CD4-positive, alpha-beta T cell treated with Interleukin-17A for 1 hour (primary cell): ENCODE measurements around the gene SASS6.
"Not testable (repeated sequence)": the region's sequence is repeated elsewhere in the genome, so short reads cannot be mapped to it uniquely, and the experiment has no call there.

Experiments used
- DNase-seq: peaks from one replicate; pipeline ENCODE4 v3.0.0-alpha.2; 2020

SASS6 gene

DNA sequence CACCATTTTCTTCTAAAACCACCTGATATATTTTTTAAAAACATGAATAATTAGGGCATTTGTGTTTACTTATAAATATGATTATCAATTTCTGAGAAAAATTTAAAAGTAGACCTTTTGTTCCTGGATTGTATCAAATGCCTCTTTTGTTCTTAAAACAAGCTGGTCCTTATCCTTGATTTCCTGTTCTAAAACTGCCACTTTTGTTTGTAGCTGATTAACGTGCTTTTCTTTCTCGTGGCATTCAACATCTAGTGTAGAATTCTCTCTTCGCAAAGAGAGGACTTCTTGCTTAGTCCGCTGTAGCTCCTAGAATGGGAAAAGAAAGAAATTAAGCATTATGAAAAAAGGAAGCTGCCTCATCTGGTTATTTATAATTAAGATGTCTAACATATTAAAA lies 25.0 kb downstream of the SASS6 start:
- DNase-seq = no peak

DNA sequence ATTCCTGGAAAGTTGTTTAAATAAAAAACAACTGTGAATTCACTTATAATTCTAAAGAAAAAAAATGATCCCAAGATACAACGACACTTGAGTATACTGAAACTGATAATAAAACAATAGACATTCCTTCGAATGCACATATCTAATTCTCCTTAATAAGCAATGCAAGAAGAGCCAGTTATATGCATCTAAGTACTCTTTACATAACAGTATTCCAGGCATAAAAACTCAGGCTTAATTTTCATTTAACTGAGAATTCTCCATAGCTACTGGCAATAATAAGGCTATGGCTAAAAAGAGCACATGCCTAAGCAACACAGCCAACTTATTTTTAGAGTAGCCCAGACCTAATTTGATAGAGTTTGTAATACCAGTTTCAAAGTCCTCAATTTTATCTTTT lies 31.2 kb downstream of the SASS6 start:
- DNase-seq = no peak

GRCh38 chr1:100100202-100100601 lies 32.5 kb downstream of the SASS6 start:
- DNase-seq = no peak

GRCh38 chr1:100090471-100090870 lies 42.3 kb downstream of the SASS6 start:
- no peak for DNase-seq

- DNase-seq = no peak
These were observed 43.6 kb downstream of the SASS6 start for GRCh38 chr1:100089082-100089481.

- DNase-seq = no peak
These were observed 45.3 kb downstream of the SASS6 start for GRCh38 chr1:100087396-100087795.

DNA sequence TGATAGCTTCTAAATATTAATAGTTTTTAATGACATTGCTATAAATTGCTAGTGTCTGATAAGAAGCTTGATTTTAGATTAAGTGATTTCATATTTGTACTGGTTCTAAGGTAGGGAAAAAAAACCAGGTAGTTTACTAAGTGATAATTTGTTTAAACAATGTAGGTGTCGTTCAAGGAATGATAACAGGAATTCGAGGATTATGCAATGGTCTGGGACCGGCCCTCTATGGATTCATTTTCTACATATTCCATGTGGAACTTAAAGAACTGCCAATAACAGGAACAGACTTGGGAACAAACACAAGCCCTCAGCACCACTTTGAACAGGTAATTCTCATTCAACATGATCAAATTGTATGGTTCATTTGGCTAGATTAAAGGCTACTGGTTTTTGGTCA lies 52.4 kb downstream of the SASS6 start:
- DNase-seq = no peak

DNA sequence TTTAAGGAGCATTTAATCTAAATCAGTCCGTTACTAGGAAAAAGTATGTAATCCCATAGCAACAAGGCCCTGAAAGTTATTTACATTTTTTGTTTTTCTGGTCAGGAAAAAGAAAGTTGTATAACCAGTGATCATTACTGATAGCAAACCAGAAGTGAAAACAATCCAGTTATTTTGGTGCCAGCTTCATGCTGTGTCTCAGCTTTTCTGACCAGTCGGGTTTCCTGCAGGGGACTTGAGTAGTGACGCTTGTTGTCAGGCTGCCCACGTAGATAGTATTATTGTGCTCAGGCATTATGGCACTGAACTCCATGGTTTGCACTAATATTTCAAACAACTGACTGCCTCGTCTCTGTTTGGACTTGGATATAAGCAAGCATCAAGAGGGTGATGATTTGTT lies 55.2 kb downstream of the SASS6 start:
- no peak for DNase-seq

DNA sequence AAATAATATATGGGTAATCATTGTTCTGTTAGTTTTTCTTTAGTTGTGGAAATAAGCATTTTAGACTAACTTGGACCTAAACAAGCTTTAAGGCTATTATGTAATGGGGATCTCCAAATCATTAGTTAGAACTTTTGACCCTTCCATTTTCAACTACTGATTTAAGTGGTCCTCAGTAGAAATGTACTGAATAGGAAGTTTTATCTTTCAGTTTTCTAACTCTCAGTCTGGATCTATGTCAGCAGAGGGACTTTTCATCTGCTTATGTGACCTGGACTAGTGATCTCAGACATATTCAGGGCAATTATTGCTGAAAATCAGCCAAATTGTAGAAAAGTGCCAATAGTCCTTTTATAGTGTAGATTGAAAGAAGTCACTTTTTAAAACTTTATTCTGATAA lies 56.0 kb downstream of the SASS6 start:
- no peak for DNase-seq

DNA sequence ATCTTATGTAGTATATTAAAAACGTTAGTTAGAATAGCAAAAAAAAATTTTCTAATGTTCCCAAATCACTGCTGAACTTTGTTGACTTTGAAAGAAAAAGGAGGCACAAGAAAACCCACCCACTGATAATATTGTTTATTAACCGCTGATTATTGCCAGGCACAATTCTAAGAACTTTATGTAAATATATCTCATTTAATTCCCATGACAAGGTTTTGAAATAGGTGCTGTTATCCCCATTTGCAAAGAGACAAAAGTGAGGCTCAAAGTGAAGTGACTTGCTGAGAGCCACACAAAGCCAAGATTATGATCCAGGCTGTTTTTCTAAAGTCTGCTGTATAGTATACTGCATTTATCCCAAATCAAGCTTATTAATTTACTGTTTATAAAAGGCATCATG lies 56.4 kb downstream of the SASS6 start:
- DNase-seq = no peak

DNA sequence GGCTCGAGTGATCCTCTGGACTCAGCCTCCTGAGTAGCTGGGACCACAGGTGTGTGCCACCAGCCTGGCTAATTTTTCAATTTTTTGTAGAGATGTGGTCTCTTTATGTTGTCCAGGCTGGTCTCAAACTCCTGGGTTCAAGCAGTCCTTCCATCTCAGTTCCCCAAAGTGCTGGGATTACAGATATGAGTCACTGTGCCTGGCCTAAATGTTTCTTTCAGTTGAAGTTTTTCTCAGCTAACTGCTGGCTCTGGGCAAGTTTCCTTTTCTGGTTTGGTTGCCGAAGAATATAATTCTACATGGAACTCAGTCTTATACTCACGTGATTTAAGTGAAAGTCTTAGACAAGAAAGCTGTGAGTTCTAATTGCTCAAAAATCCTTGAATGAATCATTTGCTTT lies 57.0 kb downstream of the SASS6 start:
- no peak for DNase-seq

- DNase-seq = no peak
These were observed 57.9 kb downstream of the SASS6 start for GRCh38 chr1:100074604-100075395.

DNA sequence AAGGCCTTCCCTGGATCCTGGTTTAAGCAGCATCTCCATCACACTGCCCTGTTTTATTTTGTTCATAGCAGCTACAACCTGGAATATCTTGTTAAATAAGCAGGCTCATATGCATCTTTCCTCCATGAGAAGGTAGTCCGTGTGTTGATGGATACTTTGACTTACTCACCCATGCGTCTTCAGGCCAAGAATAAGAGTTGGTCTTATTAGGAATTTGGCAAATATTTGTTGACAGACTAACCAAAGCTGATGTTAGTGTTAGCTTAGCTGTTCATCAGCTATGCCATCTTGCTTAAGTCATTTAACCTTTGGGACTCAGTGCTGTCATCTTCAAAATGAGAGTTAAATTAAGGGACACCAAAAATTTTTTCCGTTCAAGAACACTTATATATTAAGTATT lies 59.2 kb downstream of the SASS6 start:
- no peak for DNase-seq

GRCh38 chr1:100070201-100070939 lies 62.4 kb downstream of the SASS6 start:
- no peak for DNase-seq

DNA sequence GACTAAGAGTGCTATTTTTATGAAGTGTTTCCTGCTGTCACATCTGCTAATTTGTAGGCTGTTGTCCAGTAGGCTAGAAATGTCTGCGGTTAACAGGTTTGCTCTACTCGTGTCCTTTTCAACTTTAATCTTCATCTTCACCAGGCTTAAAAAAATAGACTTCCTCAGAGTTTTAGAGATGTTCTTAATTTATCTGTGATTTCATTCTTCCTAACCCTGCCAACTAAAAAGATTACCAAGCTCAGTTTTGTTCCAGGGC lies 66.8 kb downstream of the SASS6 start:
- no peak for DNase-seq

DNA sequence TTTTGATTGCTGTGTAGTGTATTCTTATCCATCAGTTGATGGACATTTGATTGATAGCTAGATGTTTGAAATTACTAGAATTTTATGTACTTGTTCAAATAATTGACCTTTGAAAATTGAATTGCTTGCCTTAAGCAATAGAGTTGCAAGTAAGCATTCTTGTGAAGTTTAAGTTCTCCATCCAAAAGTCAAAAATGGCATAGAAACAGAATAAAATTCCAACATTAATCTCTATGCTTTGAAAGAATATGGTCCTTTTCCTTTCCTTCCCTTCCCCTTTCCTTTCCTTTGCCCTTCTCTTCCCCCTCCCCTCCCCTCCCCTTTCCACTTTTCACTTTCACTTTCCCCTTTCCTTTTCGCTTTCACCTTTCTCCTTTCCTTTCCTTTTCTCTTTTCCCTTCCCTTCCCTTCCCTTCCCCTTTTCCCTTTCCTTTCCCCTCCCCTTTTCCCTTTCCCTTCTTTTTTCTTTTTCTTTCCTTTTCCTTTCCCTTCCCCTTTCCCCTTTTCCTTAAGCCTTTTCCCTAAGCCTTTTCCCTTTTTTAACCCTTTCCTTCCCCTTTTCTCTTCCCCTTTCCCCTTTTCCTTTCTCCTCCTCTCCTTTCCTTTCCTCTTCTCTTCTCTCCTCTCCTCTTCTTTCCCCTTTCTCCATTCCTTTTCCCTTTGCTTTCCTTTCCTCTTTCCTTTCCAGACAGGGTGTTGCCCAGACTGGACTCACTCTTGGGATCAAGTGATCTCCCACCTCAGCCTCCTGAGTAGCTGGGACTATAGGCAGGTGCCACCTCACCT lies 67.4 kb downstream of the SASS6 start:
- no peak for DNase-seq

DNA sequence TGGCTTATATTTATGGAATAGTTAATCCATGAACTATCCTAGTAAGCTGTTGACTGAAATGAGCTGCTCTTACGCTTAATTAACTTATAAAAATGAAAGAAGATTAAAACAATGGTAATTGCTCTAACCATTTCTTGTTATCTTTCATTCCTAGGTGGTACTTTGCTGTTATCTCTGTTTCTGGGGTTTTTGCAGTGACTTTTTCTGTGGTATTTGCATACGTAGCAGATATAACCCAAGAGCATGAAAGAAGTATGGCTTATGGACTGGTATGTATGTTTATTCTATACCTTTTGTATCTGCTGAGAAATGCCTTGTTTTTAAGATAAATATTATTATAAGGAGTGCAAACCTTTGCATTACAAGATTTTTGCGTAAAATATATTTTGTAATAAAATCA lies 71.0 kb downstream of the SASS6 start:
- no peak for DNase-seq

DNA sequence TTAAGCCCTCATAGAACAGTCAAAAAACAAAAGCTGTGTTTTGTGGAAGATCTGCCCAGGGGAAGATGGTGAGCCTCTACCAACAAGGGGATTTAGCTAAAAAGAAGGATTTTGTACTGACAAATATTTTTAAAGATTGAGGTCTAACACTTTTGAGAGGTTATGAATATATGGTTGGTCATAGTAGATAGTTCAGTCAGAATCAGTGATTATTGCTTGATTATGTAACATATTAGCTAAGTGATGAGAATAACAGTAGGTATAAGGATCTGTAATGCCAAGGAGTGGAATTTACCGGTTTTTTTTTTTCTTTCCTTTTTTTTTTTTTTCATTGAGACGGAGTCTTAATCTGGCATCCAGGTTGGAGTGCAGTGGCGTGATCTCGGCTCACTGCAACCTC lies 79.0 kb downstream of the SASS6 start:
- DNase-seq = no peak

DNA sequence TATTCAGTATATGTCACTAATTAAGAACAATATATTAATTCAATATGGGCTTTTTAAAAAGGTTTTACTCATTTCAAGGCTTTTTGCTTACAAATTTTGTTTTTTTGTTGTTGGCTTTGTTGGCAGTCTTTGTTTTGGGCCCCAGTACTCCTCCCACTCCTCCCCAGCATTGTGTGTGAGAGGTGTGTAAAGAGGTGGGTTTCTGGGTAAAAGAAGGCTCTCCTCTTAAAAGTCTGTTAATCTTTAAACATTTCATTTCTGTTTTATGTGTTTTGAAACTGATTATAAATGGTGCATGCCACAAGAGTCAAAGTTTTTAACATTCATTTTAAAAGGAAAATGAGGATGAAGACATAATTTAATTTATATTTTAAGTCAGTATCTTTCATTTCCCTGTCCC lies 79.6 kb downstream of the SASS6 start:
- no peak for DNase-seq

DNA sequence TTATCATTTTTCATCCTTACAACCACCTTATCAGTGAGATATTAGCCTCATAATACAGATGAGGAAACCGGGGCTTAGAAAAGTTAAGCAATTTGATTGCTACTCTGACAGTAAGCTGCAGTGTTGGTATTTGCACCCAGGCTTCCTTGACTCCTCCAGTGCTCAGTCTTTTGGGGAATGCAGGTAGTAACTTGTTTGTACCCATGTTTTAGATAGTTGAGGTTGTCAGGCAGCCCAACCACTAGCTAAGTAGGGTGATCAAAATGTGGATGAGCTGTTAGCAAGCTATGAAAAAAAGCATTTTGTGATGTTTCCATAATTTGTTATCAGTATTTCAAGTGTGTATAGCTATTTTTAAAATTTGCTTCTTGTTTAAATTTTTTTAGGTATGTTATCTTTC lies 80.8 kb downstream of the SASS6 start:
- DNase-seq = no peak

GRCh38 chr1:100051401-100051800 lies 81.3 kb downstream of the SASS6 start:
- no peak for DNase-seq

DNA sequence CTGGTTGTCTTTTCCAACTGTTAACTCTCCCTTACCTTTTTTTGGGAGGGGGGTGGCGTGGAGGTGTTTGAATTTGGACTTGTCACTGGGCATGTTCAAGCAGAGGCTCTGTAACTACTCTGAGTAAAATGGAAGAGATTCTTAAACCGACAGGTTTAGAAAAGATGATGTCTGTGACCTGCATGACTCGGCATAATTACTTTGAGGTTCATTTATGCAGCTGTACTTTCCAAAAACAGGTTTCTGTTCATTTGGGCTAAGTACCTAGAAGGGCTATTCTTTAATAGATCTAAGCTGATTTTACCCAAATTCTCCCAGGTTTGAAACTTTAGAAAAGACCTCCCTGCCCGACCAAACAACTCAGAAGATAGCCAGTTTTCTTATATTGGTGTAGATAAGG lies 82.6 kb downstream of the SASS6 start:
- DNase-seq = no peak

DNA sequence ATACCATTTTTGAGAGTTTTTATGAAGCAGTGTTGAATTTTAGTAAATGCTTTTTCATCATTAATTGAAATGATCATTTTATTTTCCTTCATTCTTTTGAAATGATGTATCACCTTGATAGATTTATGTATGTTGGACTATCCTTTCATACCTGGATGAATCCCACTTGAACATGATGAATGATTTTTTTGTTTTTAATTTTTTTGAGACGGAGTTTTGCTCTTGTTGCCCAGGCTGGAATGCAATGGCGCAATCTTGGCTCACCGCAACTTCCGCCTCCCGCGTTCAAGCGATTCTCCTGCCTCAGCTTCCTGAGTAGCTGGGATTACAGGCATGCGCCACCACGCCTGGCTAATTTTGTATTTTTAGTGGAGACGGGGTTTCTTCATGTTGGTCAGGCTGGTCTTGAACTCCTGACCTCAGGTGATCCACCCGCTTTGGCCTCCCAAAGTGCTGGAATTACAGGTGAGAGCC lies 85.5 kb downstream of the SASS6 start:
- not testable (repeated sequence) for DNase-seq

DNA sequence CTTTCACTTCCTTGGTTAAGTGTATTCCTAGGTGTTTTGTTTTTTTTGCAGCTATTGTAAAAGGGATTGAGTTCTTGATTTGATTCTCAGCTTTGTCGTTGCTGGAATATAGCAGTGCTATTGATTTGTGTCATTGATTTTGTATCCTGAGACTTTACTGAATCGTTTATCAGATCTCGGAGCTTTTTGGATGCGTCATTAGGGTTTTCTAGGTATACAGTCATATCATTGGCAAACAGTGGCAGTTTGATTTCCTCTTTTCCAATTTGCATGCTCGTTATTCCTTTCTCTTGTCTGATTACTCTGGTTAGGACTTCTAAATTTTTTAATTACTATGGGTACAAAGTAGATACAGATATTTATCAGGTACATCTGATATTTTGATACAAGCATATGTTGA lies 87.5 kb downstream of the SASS6 start:
- DNase-seq = no peak
